Activated naive CD4-positive, alpha-beta T cell treated with anti-CD3 and anti-CD28 coated beads, Interleukin-2, amount 50 U/mL, for 16 hours (primary cell): Measurements from ENCODE around the gene NPEPL1.
"Not testable (repeated sequence)": the region's sequence is repeated elsewhere in the genome, so short reads cannot be mapped to it uniquely, and the experiment has no call there.

Experiments used
- DNase-seq: peaks from one replicate; pipeline ENCODE4 v3.0.0-alpha.2; 2020

Gene NPEPL1

DNA sequence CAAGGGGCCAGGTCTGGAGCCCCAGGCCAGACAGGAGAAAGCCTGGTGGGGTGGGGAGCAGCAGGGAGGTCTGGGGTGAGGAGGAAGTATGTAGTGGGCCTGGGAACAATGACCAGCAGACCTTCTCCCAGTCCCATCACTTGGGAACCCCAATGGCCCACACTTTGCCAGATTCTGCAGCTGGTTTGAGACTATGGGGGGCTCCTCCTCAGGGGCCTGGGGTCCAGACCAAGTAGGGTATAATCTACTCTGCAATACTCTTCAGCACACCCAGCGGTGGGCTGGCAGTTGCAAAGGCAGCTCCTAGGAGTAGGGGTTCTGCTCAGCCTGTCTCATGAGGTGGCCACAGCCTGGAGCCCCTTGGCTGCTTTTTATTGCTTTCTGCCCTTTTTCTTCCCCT is 52.8 kb downstream of the NPEPL1 start:
- DNase-seq, result no peak

DNA sequence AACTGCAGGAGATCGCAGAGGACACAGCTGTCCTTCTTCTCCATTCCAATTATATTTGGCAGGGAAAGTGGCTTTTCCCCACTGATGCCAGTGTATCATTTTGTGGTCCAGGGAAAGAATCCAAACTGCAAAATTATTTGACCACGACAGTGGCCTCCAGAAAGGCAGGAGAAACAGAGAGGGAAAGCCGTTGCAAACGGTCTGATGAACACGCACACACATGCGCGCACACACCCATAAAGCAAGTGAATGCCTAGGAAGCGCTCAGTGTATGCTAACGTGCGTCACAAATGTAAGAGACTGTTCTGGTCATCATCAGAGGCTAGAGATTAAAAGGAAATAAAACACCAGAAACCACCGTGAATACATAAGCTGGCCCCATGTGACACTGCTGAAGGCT is 54.0 kb downstream of the NPEPL1 start:
- DNase-seq, result no peak

DNA sequence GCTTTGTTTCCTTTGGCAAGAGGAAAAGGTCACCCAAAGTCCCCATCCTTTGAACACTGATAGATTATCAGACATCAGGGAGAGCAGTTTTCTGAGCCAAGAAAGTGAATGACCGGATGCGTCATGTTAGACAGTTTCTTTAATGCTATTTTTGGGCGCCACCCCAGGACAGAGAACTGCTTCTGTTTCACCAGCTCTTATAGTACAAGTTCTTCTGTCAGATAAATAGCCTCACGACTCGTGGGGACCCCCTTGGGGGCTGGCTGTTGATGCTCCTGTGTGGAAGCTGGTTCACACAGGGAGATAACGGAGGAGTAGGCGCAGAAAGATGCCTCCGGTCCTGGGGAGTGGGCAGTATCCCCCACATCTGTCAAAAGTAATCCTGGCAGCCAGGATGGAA is 54.6 kb downstream of the NPEPL1 start:
- no peak for DNase-seq

GRCh38 chr20:58748618-58749017 is 56.0 kb downstream of the NPEPL1 start:
- no peak for DNase-seq

- DNase-seq, result no peak
Observed at GRCh38 chr20:58749098-58749769, 56.6 kb downstream of the NPEPL1 start.

- DNase-seq, result no peak
Observed at GRCh38 chr20:58749979-58750378, 57.4 kb downstream of the NPEPL1 start.

GRCh38 chr20:58750706-58751105 is 58.1 kb downstream of the NPEPL1 start:
- not testable (repeated sequence) for DNase-seq

DNA sequence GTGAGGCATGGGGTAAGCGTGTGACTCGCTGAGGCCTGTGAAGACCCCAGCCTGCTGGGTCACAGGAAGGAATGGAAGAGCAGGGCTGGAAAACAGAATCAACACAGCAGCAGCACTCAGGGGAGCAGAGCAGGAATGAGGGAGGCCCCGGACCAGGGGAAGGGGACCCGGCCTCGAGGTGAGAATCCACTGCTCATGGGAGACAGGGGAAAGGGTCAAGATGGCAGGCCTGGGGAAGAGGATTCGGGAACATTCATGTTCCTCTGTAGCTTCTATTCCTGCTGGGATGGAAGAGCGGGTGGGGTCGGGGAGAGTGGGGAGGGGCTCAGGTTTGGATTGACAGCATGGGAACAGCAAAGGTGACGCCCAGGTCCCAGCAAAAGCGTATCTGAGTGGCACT is 59.4 kb downstream of the NPEPL1 start:
- no peak for DNase-seq

- no peak for DNase-seq
Observed at GRCh38 chr20:58752565-58752964, 60.0 kb downstream of the NPEPL1 start.

DNA sequence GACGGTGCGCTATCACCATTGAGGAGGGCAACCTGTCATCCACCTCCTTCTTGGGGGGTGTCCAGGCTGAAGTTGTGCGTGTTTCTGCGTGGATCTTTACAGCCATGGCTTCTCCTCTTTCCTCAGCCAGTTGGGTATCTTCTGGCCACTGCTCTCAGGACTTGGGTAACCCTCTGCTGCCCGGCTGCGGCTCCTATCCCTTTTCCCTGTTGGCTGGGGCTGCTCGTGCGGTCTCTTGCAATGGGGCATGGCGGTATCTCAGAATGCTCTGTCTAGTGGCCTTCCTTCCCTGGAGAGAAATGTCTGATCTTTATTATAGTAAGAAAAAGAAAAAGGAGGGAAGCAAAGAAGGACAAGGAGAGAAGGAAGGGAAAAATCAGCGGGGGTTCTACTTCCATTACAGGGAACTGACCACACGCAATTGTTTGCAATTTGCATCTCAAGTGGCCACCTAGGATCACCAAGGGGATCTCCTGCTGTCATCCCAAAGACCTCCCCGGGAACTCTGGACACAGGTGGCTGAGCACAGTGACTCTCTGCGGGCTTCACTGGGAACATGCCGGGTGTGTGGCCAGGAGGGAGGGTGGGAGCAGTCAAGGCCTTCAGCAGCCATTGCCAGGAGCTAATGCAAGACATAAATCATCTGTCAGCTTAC is 60.8 kb downstream of the NPEPL1 start:
- no peak for DNase-seq

DNA sequence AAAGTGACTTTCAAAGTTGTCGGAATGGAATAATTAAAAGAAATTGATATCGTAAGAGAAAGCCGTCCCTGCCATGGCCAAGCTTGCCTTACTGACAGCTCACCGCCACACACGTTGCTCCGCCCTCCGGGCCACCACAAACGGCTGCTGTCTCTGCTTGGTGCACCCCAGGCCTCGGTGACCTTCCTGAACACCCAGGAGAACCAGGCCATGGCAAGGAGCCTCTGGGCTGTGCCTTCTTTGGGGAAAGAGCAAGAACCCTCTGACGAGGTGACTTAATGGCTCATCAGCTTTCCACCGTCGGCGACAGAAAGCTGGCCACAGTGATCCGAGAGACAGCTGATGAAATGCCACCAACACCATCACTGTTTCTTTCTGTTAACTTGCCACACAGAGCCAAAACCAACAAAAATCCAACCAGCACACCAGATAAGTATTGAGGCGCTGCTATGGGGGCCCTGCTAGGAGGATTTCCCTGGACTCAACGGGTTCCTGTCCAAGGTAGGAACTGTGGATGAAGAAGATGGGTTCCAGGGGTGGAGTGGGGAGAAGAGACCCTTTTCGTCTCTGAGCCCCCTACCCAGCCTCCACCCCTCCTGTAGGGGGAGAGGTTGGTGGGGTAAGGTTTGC is 61.4 kb downstream of the NPEPL1 start:
- DNase-seq, result no peak

- no peak for DNase-seq
Observed at GRCh38 chr20:58754584-58754983, 62.0 kb downstream of the NPEPL1 start.

GRCh38 chr20:58755062-58755697 is 62.6 kb downstream of the NPEPL1 start:
- DNase-seq, result no peak

DNA sequence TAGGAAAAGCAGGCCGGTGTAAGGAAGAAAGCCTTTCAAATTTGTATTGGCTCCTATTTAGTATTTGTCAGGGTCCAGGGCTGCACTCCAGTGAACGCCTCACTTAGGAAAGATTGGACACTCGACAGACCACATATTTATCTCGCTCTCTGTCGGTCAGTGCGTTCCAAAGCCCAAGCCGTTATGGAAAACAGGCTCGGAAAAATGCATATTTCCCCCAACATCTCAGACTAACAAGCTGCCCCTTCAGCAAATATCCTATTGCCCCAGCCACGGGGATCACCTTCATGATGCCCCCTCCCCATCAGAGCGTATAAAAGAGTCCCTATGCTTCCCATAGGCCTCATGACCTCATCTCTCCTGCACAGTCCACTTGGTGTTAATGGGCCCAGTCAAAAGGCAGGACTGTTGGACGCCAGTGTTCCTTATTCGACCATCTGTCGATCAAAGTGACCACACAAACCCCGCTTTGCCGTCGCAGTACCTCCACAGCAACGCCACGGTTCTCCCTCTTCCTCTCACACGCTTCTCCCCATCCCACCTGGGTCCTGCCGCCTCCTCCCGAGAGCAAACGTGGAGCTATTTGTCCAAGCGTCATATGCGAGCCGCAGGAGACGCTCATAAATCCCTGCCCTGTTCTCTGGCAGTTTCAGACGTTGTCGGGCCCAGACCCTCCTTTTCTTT is 63.3 kb downstream of the NPEPL1 start:
- DNase-seq, result no peak

DNA sequence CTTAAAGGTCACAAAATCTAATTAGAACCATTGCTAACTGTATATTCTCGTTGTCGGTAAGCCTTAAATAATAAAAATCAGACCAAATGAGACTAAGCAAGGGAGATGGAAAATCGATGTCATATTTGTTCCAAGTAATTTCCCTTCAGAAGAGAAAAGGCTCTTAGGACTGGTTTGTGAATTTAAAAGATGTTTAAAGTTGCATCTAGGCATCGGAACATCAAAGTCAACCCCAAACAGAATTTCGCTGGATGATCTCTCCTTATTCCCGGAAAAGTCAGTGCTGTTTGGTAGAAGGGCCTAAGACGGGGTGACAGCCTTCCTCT is 63.8 kb downstream of the NPEPL1 start:
- no peak for DNase-seq

GRCh38 chr20:58757647-58758046 is 65.0 kb downstream of the NPEPL1 start:
- not testable (repeated sequence) for DNase-seq

DNA sequence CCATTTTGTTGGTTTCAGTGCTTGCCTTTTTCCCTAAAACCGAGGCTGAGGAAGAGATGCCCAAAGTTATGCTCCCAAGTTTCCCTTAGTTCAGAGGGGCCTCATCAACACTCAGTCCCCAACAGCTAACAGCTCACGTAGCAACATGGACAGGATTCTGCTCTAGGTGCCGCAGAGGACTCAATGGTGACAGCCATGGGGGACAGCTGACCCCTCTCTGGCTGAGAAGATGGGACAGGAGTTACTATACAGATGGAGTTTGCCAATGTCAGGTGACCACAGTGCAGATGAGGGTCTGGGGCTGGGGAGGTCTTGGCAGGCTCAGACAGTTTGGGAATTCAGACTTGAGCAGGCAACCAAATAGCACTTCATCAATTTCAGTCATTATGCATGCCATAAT is 67.3 kb downstream of the NPEPL1 start:
- no peak for DNase-seq

GRCh38 chr20:58760856-58761255 is 68.3 kb downstream of the NPEPL1 start:
- DNase-seq, result no peak

GRCh38 chr20:58762120-58762519 is 69.5 kb downstream of the NPEPL1 start:
- DNase-seq, result no peak

GRCh38 chr20:58763076-58763475 is 70.5 kb downstream of the NPEPL1 start:
- no peak for DNase-seq
